Right ventricle myocardium inferior (tissue), 1 donor: ENCODE results near the gene SUFU. TPM values are rescaled to one million over a fixed set of nuclear protein-coding genes. Genes with fewer than 3 reads are reported as not detected.
"Not testable (repeated sequence)": the region's sequence is repeated elsewhere in the genome, so short reads cannot be mapped to it uniquely, and the experiment has no call there.

Experiments
- ATAC-seq: fragments of 200-7000 bp; cut with Tn5 transposase; one replicate; pipeline ENCODE4 v1.9.1; 2020; ENCODE audit warnings: mild to moderate bottlenecking, moderate library complexity
- DNase-seq: peaks from one replicate; pipeline ENCODE4 v3.0.0; 2021; ENCODE audit errors: missing footprints
- intact Hi-C: fragments of 100-400 bp; cut with DNase I; formaldehyde crosslinking; loops from one replicate; pipeline ENCODE4 v1.11.0; 2022
- total RNA-seq: library from RNA; stranded (reverse); fragmentation: NEBNext Ultra II Directional; extraction: Animal tissue kit (Norgen Biotek cat#: 25700); gene quantifications from one replicate; pipeline ENCODE4 v1.2.1, GENCODE V29; 2021
- donor health status: DM: no; HTN: yes; CAD: no; lungs with severe emphysema.

SUFU gene
- total RNA-seq, 1 donor from 2014 or later: 7.8 TPM

GRCh38 chr10:102504976-102505300 is 1.2 kb downstream of the SUFU start:
- intact Hi-C loops: loop anchor here (5.0 kb wide), 3 partner anchors 43 to 108 kb away; partner anchors contain the start of gene NFKB2
- ATAC-seq (no peak), DNase-seq (no peak)

- intact Hi-C loops: no loop called here
- ATAC-seq (no peak), DNase-seq (no peak)
Measured at GRCh38 chr10:102505462-102506115, 1.8 kb downstream of the SUFU start.

- DNase-seq (no peak), ATAC-seq (no peak)
- intact Hi-C loops: no loop called here
Measured at GRCh38 chr10:102507521-102507920, 3.7 kb downstream of the SUFU start.

GRCh38 chr10:102508506-102508905 is 4.7 kb downstream of the SUFU start:
- no peak for ATAC-seq
- DNase-seq: no peak
- intact Hi-C loops: no loop called here

GRCh38 chr10:102509387-102509786 is 5.6 kb downstream of the SUFU start:
- no peak for DNase-seq
- ATAC-seq: no peak
- intact Hi-C loops: no loop called here

- no peak for DNase-seq
- ATAC-seq: no peak
- intact Hi-C loops: no loop called here
Measured at GRCh38 chr10:102511583-102512274, 8.0 kb downstream of the SUFU start.

- ATAC-seq: peak; percentile 23
- DNase-seq: no peak
- intact Hi-C loops: no loop called here
Measured at GRCh38 chr10:102514487-102515311, 10.9 kb downstream of the SUFU start.

GRCh38 chr10:102515724-102516123 is 12.0 kb downstream of the SUFU start:
- DNase-seq (no peak), ATAC-seq (no peak)
- intact Hi-C loops: no loop called here

- DNase-seq: no peak
- intact Hi-C loops: no loop called here
- no peak for ATAC-seq
Measured at GRCh38 chr10:102517553-102517952, 13.8 kb downstream of the SUFU start.

GRCh38 chr10:102519246-102519825 is 15.6 kb downstream of the SUFU start:
- intact Hi-C loops: no loop called here
- no peak for DNase-seq
- ATAC-seq: no peak

GRCh38 chr10:102522874-102523249 is 19.1 kb downstream of the SUFU start:
- intact Hi-C loops: no loop called here
- ATAC-seq (no peak), DNase-seq (no peak)

GRCh38 chr10:102523250-102524029 is 19.7 kb downstream of the SUFU start:
- intact Hi-C loops: no loop called here
- DNase-seq (no peak), ATAC-seq (no peak)

GRCh38 chr10:102524746-102525145 is 21.0 kb downstream of the SUFU start:
- DNase-seq (no peak), ATAC-seq (no peak)
- intact Hi-C loops: no loop called here

- DNase-seq (no peak), ATAC-seq (no peak)
- intact Hi-C loops: no loop called here
Measured at GRCh38 chr10:102527546-102527945, 23.8 kb downstream of the SUFU start.

- no peak for ATAC-seq
- intact Hi-C loops: no loop called here
- DNase-seq: no peak
Measured at GRCh38 chr10:102534333-102534732, 30.6 kb downstream of the SUFU start.

- intact Hi-C loops, DNase-seq, ATAC-seq: not testable (repeated sequence)
Measured at GRCh38 chr10:102534966-102535365, 31.2 kb downstream of the SUFU start.

- intact Hi-C loops: no loop called here
- DNase-seq: no peak
- no peak for ATAC-seq
Measured at GRCh38 chr10:102535481-102536147, 31.8 kb downstream of the SUFU start.

- DNase-seq: no peak
- ATAC-seq: no peak
- intact Hi-C loops: no loop called here
Measured at GRCh38 chr10:102537367-102537766, 33.6 kb downstream of the SUFU start.
